Loucy (cell line): ENCODE data around the gene PLXNB3.

Experiments used
- CTCF ChIP-seq: fragments of 200-600 bp; sonication (generic); conservative IDR thresholded peaks from 2 replicates; pipeline ENCODE4 v1.5.1; 2014; ENCODE audit warnings: mild to moderate bottlenecking, antibody characterized with exemption, low read length
- EZH2phosphoT487 ChIP-seq: fragments of 200-600 bp; IDR thresholded peaks from 2 replicates; pipeline ENCODE4 v1.6.1; 2018; ENCODE audit warnings: antibody characterized with exemption, mild to moderate bottlenecking, moderate library complexity, borderline replicate concordance

GRCh38 chrX:153792368-153792767 is 28.3 kb downstream of the PLXNB3 start:
- TF ChIP-seq CTCF, result no peak
- no peak for TF ChIP-seq EZH2phosphoT487
